Measurements from ENCODE around the gene SNAP47.

GRCh38 chr1:227726318-227726717 lies 8.9 kb upstream of the SNAP47 start:
- TF ChIP-seq CTCF (IDR thresholded peaks at IDR 0.05): no peak
- no peak for TF ChIP-seq POLR2A (IDR thresholded peaks at IDR 0.05)
